22Rv1 (cell line): ENCODE measurements around the gene PLPP6.
"Not testable (repeated sequence)": the region's sequence is repeated elsewhere in the genome, so short reads cannot be mapped to it uniquely, and the experiment has no call there.

Experiments
- H3K27ac ChIP-seq: fragments of 450-650 bp; 2 replicates; pipeline ENCODE4 v1.5.1; 2017
- ZFX ChIP-seq: fragments of 450-650 bp; IDR thresholded peaks from 2 replicates; pipeline ENCODE4 v1.6.1; 2017; ENCODE audit warnings: antibody characterized with exemption, borderline replicate concordance
- TF ChIP-seq, protein P1 (sequence below): fragments of 450-650 bp; IDR thresholded peaks from 2 replicates; pipeline ENCODE4 v1.5.1; 2017; ENCODE audit warnings: mild to moderate bottlenecking

The PLPP6 gene

DNA sequence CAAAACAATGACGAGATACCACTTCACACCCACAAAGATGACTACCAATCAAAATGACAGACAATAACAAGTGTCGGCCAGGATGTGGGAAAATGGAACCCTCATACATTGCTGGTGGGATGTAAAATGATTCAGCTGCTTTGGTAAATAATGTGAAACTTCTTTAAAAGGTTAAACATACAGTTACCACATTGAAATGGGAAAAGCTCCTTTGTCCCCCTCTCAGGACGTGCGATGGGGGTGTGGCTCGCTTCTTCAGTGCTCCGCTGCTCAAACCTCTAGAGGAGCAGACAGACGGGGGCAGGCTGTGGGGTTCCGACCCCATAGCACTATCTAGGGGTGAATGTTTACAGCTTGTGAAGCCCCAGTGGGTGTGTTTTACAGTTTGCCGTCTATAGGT lies 8.0 kb upstream of the PLPP6 start:
- H3K27ac ChIP-seq: no peak overlapping the region
- TF ChIP-seq ZFX: no peak
- TF ChIP-seq, protein P1, sequence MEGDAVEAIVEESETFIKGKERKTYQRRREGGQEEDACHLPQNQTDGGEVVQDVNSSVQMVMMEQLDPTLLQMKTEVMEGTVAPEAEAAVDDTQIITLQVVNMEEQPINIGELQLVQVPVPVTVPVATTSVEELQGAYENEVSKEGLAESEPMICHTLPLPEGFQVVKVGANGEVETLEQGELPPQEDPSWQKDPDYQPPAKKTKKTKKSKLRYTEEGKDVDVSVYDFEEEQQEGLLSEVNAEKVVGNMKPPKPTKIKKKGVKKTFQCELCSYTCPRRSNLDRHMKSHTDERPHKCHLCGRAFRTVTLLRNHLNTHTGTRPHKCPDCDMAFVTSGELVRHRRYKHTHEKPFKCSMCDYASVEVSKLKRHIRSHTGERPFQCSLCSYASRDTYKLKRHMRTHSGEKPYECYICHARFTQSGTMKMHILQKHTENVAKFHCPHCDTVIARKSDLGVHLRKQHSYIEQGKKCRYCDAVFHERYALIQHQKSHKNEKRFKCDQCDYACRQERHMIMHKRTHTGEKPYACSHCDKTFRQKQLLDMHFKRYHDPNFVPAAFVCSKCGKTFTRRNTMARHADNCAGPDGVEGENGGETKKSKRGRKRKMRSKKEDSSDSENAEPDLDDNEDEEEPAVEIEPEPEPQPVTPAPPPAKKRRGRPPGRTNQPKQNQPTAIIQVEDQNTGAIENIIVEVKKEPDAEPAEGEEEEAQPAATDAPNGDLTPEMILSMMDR: no peak

- TF ChIP-seq, protein P1: no peak
- TF ChIP-seq ZFX: no peak
- H3K27ac ChIP-seq: no peak overlapping the region
These were observed 7.6 kb upstream of the PLPP6 start for GRCh38 chr9:4654538-4654937.

DNA sequence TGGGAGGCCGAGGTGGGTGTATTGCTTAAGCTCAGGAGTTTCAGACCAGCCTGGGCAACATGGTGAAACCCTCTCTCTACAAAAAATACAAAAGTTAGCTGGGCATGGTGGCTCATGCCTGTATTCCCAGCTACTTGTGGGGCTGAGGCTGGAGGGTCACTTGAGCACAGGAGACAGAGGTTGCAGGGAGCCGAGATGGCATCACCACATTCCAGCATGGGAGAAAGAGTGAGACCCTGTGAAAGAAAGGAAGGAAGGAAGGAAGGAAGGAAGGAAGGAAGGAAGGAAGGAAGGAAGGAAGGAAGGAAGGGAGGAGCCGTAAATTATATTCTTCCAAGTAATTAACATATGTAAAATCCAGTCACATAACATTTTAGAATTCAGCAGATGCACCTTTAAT lies 5.9 kb upstream of the PLPP6 start:
- not testable (repeated sequence) for H3K27ac ChIP-seq

GRCh38 chr9:4656621-4657020 lies 5.5 kb upstream of the PLPP6 start:
- no peak overlapping the region for H3K27ac ChIP-seq

GRCh38 chr9:4657426-4658159 lies 4.5 kb upstream of the PLPP6 start:
- TF ChIP-seq, protein P1: no peak
- TF ChIP-seq ZFX: no peak

More at GRCh38 chr9:4656621-4657020, 5.5 kb upstream of the PLPP6 start:
- TF ChIP-seq ZFX: no peak
- TF ChIP-seq, protein P1: no peak

GRCh38 chr9:4660665-4661064 lies 1.4 kb upstream of the PLPP6 start:
- not testable (repeated sequence) for H3K27ac ChIP-seq

More at GRCh38 chr9:4657426-4658159, 4.5 kb upstream of the PLPP6 start:
- H3K27ac ChIP-seq: peak overlapping the region; percentile 18; the same call in 1 of the 2 replicates

DNA sequence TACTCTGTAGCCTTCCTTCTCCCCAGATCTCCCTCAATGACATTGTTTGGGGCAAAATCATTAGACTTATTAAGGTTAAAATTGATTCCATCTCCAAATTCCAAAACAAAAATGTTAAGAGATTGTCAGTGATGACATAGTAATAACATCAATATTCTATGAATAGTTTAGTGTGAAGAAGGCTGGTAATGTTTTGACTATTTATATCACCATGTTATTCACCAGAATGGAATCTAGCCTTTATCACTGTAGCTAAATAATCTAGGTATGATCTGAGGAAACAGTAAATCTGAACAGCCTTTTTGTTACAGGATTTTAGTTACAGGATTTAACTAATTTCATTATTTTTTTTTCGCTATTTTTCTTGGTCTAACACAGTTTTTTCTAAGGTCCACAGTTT lies 929 bp upstream of the PLPP6 start:
- H3K27ac ChIP-seq: peak overlapping the region; percentile 81; the same call in 1 of the 2 replicates
- TF ChIP-seq ZFX: no peak
- TF ChIP-seq, protein P1: no peak

GRCh38 chr9:4661611-4662010 lies 483 bp upstream of the PLPP6 start:
- no peak for TF ChIP-seq ZFX
- TF ChIP-seq, protein P1: no peak
- peak overlapping the region; percentile 81 for H3K27ac ChIP-seq
